ENCODE data around the gene SIGLECL1.

- TF ChIP-seq CTCF (IDR thresholded peaks at IDR 0.05; ENCODE audit: low read depth, low read length) (no peak), POLR2A (IDR thresholded peaks at IDR 0.05; ENCODE audit: extremely low read depth, insufficient read length) (no peak), MYC (IDR thresholded peaks at IDR 0.05; ENCODE audit: low read depth, low read length) (no peak)
- TF ChIP-seq, protein P1, sequence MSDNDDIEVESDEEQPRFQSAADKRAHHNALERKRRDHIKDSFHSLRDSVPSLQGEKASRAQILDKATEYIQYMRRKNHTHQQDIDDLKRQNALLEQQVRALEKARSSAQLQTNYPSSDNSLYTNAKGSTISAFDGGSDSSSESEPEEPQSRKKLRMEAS (IDR thresholded peaks at IDR 0.05; ENCODE audit: low read depth, low read length): no peak
Observed at GRCh38 chr19:51289635-51290034, 38.8 kb downstream of the SIGLECL1 start.
